LNCaP clone FGC (cell line): ENCODE results near the gene OR2AT4.
"Not testable (repeated sequence)": the region's sequence is repeated elsewhere in the genome, so short reads cannot be mapped to it uniquely, and the experiment has no call there.

Source experiments
- DNase-seq: peaks from one replicate; pipeline ENCODE4 v3.0.0-alpha.2; 2011; ENCODE audit warnings: low read depth
- H3K4me3 ChIP-seq: 2 replicates; pipeline ENCODE4 v1.5.1; 2011; ENCODE audit warnings: mild to moderate bottlenecking, low read depth, low read length, control low read depth
- TF ChIP-seq, protein P1 (sequence below): IDR thresholded peaks from 2 replicates; pipeline ENCODE4 v1.5.1; 2012; ENCODE audit warnings: mild to moderate bottlenecking; ENCODE audit not compliant: control insufficient read depth, insufficient read depth; ENCODE audit errors: extremely low read depth

OR2AT4 gene

DNA sequence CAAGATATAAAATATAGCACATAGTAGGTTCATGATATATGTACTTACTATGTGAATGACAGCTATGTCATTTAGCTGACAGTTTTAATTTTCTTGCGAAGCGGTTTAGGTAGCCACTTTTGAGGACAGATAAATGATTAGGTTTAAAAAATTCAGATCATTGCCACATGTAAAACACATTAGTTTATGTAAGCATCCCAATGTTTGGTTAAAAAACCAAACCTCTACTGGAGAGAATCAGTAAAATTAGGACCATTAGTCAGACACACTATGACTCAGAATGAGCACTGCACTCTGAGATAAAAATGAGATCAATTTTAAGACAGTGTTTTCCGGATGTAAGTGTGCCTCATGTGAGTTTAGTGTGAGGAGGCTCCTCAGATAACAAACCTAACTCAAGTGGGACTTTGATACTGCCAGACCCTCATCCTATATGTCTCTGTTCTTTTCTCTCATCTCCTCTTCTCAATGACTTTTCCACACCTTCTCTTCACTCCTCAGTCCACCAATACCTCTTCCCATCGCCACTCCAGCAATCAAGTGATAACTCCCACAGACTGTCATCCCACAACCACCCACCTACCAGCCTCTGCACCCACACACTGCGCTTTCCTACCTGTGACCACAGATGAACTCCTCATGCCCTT, 6.8 kb upstream of the OR2AT4 start:
- DNase-seq = no peak
- TF ChIP-seq, protein P1, sequence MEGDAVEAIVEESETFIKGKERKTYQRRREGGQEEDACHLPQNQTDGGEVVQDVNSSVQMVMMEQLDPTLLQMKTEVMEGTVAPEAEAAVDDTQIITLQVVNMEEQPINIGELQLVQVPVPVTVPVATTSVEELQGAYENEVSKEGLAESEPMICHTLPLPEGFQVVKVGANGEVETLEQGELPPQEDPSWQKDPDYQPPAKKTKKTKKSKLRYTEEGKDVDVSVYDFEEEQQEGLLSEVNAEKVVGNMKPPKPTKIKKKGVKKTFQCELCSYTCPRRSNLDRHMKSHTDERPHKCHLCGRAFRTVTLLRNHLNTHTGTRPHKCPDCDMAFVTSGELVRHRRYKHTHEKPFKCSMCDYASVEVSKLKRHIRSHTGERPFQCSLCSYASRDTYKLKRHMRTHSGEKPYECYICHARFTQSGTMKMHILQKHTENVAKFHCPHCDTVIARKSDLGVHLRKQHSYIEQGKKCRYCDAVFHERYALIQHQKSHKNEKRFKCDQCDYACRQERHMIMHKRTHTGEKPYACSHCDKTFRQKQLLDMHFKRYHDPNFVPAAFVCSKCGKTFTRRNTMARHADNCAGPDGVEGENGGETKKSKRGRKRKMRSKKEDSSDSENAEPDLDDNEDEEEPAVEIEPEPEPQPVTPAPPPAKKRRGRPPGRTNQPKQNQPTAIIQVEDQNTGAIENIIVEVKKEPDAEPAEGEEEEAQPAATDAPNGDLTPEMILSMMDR = no peak
- H3K4me3 ChIP-seq = no peak overlapping the region

DNA sequence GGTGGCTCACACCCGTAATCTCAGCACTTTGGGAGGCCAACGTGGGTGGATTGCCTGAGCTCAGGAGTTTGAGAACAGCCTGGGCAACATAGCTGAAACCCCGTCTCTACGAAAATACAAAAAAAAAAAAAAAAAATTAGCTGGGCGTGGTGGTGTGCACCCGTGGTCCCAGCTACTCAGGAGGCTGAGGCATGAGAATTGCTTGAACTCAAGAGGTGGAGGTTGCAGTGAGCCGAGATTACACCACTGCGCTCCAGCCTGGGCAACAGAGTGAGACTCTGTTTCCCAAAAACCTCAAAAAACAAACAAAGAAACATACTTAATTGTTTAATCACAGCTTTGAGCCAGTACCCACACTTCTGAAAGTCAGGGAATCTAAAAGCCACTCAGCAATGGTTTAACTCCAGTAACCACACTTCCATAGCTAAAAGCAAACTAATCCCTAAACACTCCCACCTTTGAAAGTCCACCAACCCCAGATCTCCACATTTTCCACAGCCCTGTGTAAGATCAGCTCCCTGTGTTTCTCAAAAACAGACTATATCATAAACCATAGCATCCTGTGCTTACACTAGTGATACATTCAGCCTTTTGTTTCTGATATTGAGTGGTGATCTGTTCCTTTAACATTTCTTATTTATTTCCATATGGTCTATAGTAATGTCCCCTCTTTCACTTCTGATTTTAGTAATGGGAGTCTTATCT, 4.9 kb upstream of the OR2AT4 start:
- H3K4me3 ChIP-seq = no peak overlapping the region
- TF ChIP-seq, protein P1 = no peak
- DNase-seq = no peak

DNA sequence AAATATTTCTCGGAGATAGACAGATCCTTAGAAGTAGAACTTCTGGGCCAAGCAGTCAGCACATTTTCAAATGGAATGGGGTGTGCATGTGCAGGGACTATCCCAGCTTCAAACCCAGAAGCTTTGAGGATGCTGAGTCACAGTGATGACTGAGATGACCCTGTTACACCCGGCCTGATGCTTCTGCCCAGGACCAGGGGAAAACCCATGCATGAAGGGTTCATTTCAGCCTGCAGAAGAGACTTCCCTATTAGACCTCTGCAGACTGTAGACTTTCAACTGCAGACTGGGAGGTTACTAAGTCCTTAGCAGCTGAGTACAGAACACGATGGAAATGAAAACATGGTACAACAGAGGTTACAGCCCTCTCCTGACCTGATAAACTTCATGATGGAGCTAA, 3.6 kb upstream of the OR2AT4 start:
- no peak overlapping the region for H3K4me3 ChIP-seq
- DNase-seq = no peak
- TF ChIP-seq, protein P1 = no peak

DNA sequence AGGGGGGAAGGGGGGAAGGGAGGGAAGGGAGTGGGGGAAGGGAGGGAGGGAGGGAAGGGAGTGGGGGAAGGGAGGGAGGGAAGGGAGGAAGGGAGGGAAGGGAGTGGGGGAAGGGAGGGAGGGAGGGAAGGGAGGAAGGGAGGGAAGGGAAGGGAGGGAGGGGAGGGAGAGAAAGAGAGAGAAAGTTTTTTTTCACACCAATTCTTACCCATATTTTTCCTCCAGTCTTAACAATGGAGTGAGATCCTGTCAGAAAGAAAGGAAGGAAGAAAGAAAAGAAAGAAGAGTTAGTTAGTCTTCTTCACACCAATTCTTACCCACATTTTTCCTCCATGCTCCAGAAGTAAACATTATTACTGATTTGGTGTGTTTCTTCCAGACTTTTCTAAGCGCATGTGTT, 3.0 kb upstream of the OR2AT4 start:
- TF ChIP-seq, protein P1 = no peak
- no peak for DNase-seq
- H3K4me3 ChIP-seq = no peak overlapping the region

DNA sequence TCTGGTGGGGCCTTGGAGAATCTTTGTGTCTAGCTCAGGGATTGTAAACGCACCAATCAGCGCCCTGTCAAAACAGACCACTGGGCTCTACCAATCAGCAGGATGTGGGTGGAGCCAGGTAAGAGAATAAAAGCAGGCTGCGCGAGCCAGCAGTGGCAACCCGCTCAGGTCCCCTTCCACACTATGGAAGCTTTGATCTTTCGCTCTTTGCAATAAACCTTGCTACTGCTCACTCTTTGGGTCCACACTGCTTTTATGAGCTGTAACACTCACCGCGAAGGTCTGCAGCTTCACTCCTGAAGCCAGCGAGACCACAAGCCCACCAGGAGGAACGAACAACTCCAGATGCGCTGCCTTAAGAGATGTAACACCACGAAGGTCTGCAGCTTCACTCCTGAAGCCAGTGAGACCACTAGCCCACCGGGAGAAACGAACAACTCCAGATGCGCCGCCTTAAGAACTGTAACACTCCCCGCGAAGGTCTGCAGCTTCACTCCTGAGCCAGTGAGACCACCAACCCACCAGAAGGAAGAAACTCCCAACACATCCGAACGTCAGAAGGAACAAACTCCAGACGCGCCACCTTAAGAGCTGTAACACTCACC, 2.3 kb upstream of the OR2AT4 start:
- not testable (repeated sequence) for H3K4me3 ChIP-seq, DNase-seq

DNA sequence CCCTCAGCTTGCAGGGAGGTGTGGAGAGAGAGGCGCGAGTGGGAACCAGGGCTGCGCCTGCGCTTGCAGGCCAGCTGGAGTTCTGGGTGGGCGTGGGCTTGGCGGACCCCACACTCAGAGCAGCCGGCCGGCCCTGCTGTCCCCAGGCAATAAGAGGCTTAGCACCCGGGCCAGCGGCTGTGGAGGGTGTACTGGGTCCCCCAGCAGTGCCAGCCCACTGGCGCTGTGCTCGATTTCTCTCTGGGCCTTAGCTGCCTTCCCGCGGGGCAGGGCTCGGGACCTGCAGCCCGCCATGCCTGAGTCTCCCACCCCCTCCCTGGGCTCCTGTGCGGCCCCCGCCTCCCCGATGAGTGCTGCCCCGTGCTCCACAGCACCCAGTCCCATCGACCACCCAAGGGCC, 1.5 kb upstream of the OR2AT4 start:
- not testable (repeated sequence) for DNase-seq, H3K4me3 ChIP-seq

DNA sequence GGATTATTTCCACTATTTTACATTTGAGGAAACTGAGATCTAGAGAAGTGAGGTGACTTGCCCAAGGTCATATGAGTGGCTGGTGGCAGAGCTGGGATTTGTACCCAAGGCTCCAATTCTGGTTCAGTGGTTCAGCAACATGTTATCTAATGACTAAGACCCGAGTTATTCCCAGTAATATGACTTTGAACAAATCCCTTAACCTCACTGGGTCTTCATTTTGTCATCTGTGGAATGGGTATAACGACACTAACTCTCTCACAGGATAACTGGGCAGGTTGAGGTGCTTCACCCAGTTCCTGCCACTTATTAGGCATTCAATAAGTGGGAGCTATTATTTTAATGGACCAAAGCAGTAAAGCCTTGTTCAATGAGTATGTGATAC, 489 bp upstream of the OR2AT4 start:
- DNase-seq = no peak
- TF ChIP-seq, protein P1 = no peak

DNA sequence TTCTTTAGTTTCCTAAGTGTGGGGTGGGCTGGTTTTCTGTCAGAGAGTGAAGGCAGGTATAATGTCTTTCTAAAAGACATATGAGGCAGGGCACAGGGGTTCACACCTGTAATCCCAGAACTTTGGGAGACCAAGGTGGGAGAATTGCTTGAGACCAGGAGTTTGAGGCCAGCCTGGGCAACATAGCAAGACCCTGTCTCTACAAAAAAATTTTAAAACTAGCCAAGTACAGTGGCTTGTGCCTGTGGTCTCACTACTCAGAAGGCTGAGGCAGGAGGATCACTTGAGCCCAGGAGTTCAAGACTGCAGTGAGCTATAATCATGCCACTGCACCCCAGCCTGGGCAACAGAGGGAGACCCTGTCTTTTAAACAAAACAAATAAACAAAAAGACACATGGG, 2.3 kb downstream of the OR2AT4 start:
- not testable (repeated sequence) for H3K4me3 ChIP-seq, DNase-seq

More for the DNA sequence above, 489 bp upstream of the OR2AT4 start:
- no peak overlapping the region for H3K4me3 ChIP-seq
